ENCODE results near the gene PKD1L1. TPM values are rescaled to one million over a fixed set of nuclear protein-coding genes. Genes with fewer than 3 reads are reported as not detected.

PKD1L1 gene
- total RNA-seq, 2 experiments from 2014 or later: 0.08 to 0.11 TPM

Other genes starting within 250 kb of the PKD1L1 start
- 10 to 100 TPM; 28.9 to 31.6 TPM for gene HUS1, start 31.1 kb upstream of the PKD1L1 start, total RNA-seq
- gene SUN3, start 80.6 kb upstream of the PKD1L1 start, total RNA-seq: under 1 TPM in 1 of 2 experiments, not detected in 1; 0.97 TPM
- gene C7orf57, start 87.1 kb upstream of the PKD1L1 start, total RNA-seq: under 1 TPM in 1 of 2 experiments, not detected in 1; 0.10 TPM
- gene UPP1, start 140.8 kb upstream of the PKD1L1 start, total RNA-seq: 10 to 100 TPM; 60.7 to 68.4 TPM
- under 1 TPM; 0.08 to 0.45 TPM for gene ABCA13, start 223.0 kb upstream of the PKD1L1 start, total RNA-seq